Renal pelvis (tissue), 4 donors: ENCODE measurements around the gene CBLB. TPM values are rescaled to one million over a fixed set of nuclear protein-coding genes. Genes with fewer than 3 reads are reported as not detected.
A peak's percentile ranks its signal among the peaks of the same experiment; 100 is the strongest.

ENCODE experiments used
- DNase-seq: peaks from one replicate; pipeline ENCODE4 v3.0.0-alpha.2; 2013
- polyA plus RNA-seq, 3 donors: library from polyadenylated mRNA; unstranded; fragments of 120-200 nt; gene quantifications; one replicate each; pipeline ENCODE4 v1.2.1, GENCODE V29; 2013; ENCODE audit not compliant: insufficient read length in 3 of 3

CBLB gene
- polyA plus RNA-seq, 3 donors: 41.9 to 66.0 (median 54.6) TPM

DNA sequence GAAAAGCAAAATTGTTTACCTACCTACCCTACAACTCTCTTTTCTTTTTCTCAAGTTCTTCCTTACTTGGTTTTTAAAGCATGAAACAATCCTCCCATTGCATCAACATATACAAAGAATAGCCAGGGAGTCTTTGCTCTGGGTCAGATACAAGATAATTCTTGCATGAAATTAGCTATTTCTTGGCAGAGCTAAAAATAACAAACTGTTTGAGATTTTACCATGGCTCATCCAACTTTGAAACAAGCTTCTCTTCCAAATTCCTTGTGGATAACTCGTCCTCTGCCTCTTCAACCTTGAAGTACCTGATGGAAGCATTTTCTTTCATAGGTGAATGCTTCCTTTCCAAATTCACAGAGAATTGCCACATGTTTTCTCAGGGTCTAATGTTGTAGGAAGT is 9.2 kb upstream of the CBLB start:
- no peak for DNase-seq

DNA sequence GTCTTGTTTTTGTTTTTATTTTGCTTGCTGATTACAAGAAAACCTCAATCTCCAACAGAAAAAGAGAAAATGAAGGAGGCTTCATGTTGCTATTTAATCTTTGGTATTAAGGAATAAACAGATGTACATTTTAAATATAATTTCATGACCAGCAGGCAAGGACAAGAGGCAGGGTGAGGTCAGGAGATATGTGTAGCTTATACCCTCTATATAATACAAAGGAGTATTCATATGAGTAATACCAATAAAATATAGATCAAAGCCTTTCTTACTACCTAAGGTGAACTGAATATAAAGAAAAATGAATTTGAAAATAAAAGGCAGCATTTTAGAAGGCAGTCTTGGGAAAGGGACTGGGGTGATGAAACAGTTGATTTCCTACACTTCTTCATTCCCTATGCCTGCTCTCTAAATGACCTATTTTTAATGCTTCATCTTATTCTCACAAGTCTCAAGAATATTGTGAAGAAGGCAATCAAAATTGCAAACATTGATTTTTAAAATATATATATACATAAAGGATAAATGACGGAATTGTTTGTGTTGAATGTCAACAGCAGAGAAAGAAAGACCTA is 8.6 kb upstream of the CBLB start:
- DNase-seq: no peak

DNA sequence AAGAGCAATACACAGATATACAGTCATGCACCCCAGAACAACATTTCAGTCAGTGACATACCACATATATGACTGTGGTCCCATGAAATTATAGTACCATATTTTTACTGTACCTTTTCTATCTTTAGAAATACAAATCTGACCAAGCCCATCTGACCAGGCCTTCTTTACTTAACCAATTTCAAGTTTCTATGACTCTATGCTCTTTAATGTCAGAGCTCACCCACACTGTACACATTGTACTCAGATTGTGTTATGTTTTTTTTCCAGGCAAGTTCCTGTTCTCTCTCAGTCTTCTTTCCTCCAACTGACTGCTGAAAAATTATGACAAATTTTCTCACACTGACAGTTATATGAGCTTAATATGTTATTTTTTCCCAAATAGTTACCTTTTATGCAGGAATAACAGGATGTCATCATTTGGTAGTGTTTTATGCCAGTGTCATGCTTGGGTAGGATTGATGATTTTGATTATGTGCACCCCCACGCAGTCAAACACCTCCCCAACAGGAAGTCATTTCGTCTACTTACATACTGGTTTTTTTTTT is 8.0 kb upstream of the CBLB start:
- DNase-seq: no peak

DNA sequence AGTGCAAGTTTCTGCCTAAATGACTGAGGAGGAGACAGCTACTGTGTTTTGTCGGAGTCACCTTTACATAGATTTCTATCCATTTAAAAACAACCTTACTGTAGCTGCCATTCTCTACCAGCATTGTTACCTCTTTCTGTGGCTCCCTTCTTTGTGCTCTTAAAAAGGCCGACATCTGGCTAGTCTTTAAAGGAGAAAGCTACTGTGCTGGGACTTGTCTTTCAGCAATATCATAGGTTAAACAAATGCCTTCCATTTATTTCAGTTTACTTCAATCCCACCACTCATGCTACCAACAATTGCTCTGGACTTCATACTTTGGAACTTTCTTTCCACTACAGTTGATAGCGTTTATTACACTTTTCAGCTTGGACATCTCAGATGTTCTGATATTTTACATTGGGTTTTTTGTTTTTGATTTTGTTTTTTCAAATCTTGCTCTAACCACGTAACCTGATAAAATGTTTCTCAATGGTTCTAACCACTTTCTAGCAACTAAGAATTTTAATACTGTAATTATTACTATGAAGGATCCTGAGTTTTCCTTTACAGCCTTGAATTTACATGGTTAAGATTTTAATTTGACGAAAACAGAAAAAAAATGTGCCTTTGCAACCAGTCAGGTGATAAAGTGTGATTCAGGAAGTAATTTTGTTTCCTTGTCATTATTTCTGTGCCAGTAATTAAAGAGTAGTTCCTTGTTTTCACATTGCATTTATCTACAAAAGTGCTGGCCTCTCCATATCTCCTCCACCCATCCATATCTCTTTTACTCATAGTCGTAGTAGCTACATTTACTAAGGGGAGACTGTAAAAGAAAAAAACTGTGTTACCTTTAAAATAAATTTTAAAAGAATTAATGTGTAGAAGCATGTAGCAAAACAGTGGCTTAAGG is 1.3 kb upstream of the CBLB start:
- DNase-seq: no peak

DNA sequence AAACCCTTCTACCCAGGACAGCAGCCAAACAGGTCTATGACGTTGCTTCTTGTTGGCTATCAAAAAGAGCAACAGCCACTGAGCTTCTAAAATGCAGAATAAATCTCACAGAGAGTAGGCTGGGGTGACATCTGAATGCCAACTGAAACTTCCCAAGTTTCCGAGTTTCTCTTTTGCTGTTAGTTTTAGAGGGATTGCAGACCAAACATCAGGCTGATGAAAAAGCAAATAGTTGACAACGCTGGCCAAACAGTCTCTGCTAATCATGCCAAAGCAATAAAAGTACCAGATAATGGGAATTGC is 670 bp upstream of the CBLB start:
- no peak for DNase-seq

- peak; percentile 60 for DNase-seq
Measured at GRCh38 chr3:105868431-105868741, 426 bp downstream of the CBLB start.

DNA sequence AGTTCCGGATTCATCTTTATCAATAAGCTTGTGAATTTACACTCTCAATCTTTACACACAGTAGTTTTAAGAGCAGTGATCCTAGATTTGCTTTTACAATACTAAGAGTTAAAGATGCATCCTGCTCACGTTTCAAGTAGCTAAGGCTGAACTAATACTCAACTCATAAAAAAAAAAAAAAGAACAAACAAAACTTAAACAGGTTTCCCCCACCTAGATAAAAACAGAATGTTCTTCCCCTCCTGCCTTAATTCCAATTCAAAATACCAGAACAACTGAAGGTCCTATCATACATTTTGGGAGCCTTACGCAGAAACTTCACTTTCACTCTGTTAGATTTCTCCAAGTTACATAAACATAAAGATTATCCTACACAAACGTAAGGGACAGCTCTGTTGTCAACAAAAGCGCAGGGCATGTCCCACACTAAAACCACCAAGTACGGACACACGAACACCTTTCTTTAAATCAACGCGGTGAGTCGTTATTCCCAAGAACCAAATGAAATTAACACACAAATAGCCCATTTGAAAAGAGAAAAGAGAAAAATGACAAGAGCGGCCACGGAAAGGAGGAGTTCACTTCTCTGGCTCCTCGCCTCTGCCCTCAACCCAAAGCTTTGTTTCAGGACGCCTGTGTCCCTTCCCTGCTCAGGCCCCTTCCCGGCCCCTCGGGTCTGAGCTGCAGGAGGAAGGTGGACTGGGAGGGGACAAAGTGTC is 941 bp downstream of the CBLB start:
- DNase-seq: no peak

- no peak for DNase-seq
Measured at GRCh38 chr3:105866656-105867653, 1.9 kb downstream of the CBLB start.

DNA sequence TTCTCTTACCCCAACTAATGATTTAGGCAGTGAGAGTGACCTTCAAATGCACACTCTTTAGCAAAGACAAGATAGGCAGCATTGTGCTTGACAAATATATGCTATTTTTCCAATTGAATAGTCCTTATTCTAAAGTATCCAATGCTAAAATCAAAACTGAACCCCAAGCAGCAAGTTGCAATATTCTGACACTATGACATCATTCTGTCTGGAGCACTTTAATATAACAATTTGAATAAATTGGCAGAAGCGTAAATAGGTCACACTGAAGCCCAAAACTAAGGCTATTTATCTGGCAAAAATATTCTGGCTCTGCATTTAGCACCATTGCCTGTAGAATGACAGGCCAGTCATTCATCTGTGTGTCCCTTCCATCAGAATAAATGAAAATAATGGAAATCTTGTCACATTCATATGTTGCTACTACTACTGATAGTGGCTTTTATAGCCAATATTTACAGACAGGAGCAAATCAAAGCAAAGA is 2.9 kb downstream of the CBLB start:
- DNase-seq: no peak

- DNase-seq: no peak
Measured at GRCh38 chr3:105865016-105865623, 3.7 kb downstream of the CBLB start.

DNA sequence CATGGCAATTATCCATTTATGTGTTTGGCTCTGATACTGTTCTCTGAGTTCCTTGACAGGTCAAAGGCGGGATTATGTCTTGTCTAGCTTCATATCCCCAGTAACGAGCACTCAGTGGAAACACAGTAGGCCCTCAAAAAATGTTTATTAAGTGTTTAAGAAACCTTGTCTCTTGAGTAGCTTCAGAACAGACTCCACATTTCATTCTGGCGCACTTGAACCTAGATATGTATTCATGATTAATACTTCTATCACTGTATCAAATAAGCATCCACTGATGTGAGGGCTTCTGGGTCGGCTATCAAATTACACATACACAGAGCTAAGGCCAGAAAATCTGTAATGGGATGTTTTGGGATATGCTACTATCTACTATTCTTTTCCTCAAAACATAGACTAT is 4.6 kb downstream of the CBLB start:
- DNase-seq: no peak

DNA sequence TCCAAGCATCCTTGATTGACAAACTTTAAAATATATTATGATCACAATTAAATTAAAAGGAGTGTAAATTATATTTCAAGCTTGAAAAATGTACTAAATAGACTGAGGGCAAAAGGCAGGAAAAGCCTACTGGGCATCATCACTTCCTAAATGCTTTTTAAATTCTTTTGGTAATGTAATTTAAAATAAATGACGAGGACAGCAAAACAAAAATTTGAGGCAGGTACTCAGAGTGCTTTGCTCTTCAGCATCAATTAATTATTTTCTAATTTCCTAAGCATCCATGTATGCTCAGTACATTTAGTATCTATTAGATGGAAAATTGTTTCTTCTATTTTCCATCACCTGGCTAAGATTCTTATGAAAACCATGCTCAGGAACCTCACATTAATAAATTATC is 5.2 kb downstream of the CBLB start:
- no peak for DNase-seq

GRCh38 chr3:105862217-105862616 is 6.6 kb downstream of the CBLB start:
- DNase-seq: no peak

GRCh38 chr3:105860641-105861040 is 8.2 kb downstream of the CBLB start:
- DNase-seq: no peak

DNA sequence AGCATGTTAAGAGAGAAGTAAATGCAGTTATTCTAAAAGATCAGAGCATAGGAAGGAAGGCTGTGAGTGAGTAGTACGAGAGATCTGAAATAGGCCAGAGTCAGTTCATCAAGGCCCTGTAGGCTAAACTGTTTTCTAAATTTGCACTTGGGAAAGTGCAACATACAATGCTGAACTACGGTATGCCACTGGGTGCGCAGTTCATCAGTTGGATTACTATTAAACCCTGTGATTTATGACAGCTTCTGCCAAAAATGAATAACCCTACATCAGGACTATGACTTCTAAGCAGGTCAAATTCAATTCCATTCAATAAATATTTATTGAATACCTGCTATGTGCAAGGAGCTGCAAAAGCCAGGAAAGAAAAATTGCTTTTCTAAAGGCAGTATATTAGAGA is 10.8 kb downstream of the CBLB start:
- DNase-seq: no peak

- DNase-seq: no peak
Measured at GRCh38 chr3:105857601-105858000, 11.2 kb downstream of the CBLB start.

- DNase-seq: no peak
Measured at GRCh38 chr3:105856605-105857004, 12.2 kb downstream of the CBLB start.

DNA sequence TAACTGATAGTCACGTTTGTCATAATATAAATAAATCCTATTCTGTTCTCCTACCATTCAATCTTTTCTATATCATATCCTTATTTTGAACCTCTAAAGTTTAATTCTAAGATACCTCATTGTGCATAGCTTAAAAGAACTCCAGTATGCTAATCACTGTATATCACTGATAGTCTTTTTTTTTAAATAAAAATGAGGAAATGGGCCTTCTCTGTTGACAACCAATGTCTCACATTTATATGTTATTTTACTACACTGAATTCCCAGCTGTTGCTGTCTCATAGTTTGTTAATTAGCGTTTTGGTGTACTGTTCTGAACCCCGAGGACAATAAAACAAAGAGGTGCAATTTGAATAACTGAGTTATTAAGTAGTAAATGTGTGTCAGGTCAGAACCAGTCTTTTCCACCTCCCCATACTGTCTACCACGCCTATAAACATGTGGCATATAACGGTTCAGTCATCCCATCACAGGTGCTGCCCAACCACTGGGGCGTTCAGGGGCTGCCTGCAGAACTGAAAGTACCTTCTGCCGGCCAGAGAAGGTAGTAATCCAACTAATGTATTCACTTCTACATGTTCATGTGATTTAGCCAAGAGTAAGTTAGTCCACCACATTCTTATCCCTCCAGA is 14.9 kb downstream of the CBLB start:
- DNase-seq: no peak

GRCh38 chr3:105851582-105851981 is 17.2 kb downstream of the CBLB start:
- DNase-seq: no peak

GRCh38 chr3:105851176-105851575 is 17.6 kb downstream of the CBLB start:
- no peak for DNase-seq

- DNase-seq: no peak
Measured at GRCh38 chr3:105850593-105850992, 18.2 kb downstream of the CBLB start.
